ENCODE results near the gene PLEKHD1.

The PLEKHD1 gene

GRCh38 chr14:69484444-69485314 is at the start of gene PLEKHD1:
PLEKHD1 (plus strand) TSS chr14:69484728; CDS start chr14:69484966, 238 bp downstream.
- Histone ChIP-seq H3K4me1 (ENCODE audit: control insufficient read depth, low read length) (peaks cover 6% of the 10 kb centered on the region; the same call in 1 of the 2 replicates), H3K4me3 (ENCODE audit: low read length) (no peak within 1 kb of the TSS), H3K79me2 (ENCODE audit: control insufficient read depth, low read length) (no peaks in the 10 kb centered on the region), H3K4me2 (ENCODE audit: low read length) (no peak within 1 kb of the TSS), H3K27me3 (ENCODE audit: control insufficient read depth, low read length) (peaks cover 10% of the 10 kb centered on the region), H3K36me3 (ENCODE audit: control insufficient read depth, low read length) (no peaks in the 10 kb centered on the region), H4K20me1 (ENCODE audit: control insufficient read depth, insufficient read depth, low read depth, low read length) (0 out of 2 replicates have a peak, but pooled peaks cover 4% of the 10 kb centered on the region), H3K9me3 (ENCODE audit: control insufficient read depth, insufficient read depth, low read length) (no peaks in the 10 kb centered on the region), H3K27ac (ENCODE audit: low read depth, low read length) (no peak within 1 kb of the TSS), H3F3A (ENCODE audit: control insufficient read depth, insufficient read depth) (no peaks in the 10 kb centered on the region), H3K9me2 (replicated peaks; ENCODE audit: control insufficient read depth, low read length) (no peaks in the 10 kb centered on the region)
- TF ChIP-seq, protein P1, sequence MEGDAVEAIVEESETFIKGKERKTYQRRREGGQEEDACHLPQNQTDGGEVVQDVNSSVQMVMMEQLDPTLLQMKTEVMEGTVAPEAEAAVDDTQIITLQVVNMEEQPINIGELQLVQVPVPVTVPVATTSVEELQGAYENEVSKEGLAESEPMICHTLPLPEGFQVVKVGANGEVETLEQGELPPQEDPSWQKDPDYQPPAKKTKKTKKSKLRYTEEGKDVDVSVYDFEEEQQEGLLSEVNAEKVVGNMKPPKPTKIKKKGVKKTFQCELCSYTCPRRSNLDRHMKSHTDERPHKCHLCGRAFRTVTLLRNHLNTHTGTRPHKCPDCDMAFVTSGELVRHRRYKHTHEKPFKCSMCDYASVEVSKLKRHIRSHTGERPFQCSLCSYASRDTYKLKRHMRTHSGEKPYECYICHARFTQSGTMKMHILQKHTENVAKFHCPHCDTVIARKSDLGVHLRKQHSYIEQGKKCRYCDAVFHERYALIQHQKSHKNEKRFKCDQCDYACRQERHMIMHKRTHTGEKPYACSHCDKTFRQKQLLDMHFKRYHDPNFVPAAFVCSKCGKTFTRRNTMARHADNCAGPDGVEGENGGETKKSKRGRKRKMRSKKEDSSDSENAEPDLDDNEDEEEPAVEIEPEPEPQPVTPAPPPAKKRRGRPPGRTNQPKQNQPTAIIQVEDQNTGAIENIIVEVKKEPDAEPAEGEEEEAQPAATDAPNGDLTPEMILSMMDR (IDR thresholded peaks at IDR 0.05; ENCODE audit: low read depth, low read length, poor library complexity, severe bottlenecking): no peak
- TF ChIP-seq EZH2phosphoT487 (IDR thresholded peaks at IDR 0.05; ENCODE audit: borderline replicate concordance, low read length): no peak

GRCh38 chr14:69439521-69440270 is 44.8 kb upstream of the PLEKHD1 start:
- H3K27me3 ChIP-seq (ENCODE audit: control insufficient read depth, low read length): no peaks in the 10 kb centered on the region
- no peak overlapping the region for H3K4me2 ChIP-seq (ENCODE audit: low read length)
- TF ChIP-seq EZH2phosphoT487 (IDR thresholded peaks at IDR 0.05; ENCODE audit: borderline replicate concordance, low read length): no peak
- TF ChIP-seq, protein P1 (IDR thresholded peaks at IDR 0.05; ENCODE audit: low read depth, low read length, poor library complexity, severe bottlenecking): no peak
- H3K4me1 ChIP-seq (ENCODE audit: control insufficient read depth, low read length): peaks cover 17% of the 10 kb centered on the region
- H3K9me2 ChIP-seq (replicated peaks; ENCODE audit: control insufficient read depth, low read length): no peaks in the 10 kb centered on the region
- no peak overlapping the region for H3K4me3 ChIP-seq (ENCODE audit: low read length)
- no peak overlapping the region for H3K27ac ChIP-seq (ENCODE audit: low read depth, low read length)
- H3K9me3 ChIP-seq (ENCODE audit: control insufficient read depth, insufficient read depth, low read length): no peaks in the 10 kb centered on the region
- peaks cover 2% of the 10 kb centered on the region for H4K20me1 ChIP-seq (ENCODE audit: control insufficient read depth, insufficient read depth, low read depth, low read length)
- H3F3A ChIP-seq (ENCODE audit: control insufficient read depth, insufficient read depth): no peaks in the 10 kb centered on the region
- peaks cover 23% of the 10 kb centered on the region for H3K36me3 ChIP-seq (ENCODE audit: control insufficient read depth, low read length)
- H3K79me2 ChIP-seq (ENCODE audit: control insufficient read depth, low read length): peaks cover 26% of the 10 kb centered on the region

DNA sequence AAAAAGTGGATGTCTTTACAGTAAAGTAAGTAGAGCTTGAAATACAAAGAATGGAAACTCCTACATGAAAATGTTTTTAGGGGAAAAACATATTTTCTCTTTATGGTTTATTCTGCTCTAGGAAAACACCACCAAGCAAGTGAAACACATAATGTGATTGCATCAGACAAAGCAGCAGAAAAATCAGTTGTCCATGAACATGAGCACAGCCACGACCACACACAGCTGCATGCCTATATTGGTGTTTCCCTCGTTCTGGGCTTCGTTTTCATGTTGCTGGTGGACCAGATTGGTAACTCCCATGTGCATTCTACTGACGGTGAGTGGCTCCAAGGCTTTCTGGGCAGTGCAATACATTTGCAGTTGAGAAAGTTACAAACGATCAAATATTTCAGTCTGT is 42.6 kb upstream of the PLEKHD1 start:
- Histone ChIP-seq H3K9me3 (ENCODE audit: control insufficient read depth, insufficient read depth, low read length) (no peaks in the 10 kb centered on the region), H4K20me1 (ENCODE audit: control insufficient read depth, insufficient read depth, low read depth, low read length) (no peaks in the 10 kb centered on the region), H3K27ac (ENCODE audit: low read depth, low read length) (no peak overlapping the region), H3K4me2 (ENCODE audit: low read length) (peak overlapping the region; percentile 20; the same call in 1 of the 2 replicates), H3F3A (ENCODE audit: control insufficient read depth, insufficient read depth) (no peaks in the 10 kb centered on the region), H3K36me3 (ENCODE audit: control insufficient read depth, low read length) (peaks cover 23% of the 10 kb centered on the region), H3K27me3 (ENCODE audit: control insufficient read depth, low read length) (no peaks in the 10 kb centered on the region), H3K79me2 (ENCODE audit: control insufficient read depth, low read length) (peaks cover 6% of the 10 kb centered on the region; the same call in 1 of the 2 replicates), H3K4me3 (ENCODE audit: low read length) (no peak overlapping the region), H3K9me2 (replicated peaks; ENCODE audit: control insufficient read depth, low read length) (no peaks in the 10 kb centered on the region), H3K4me1 (ENCODE audit: control insufficient read depth, low read length) (peaks cover 10% of the 10 kb centered on the region)
- TF ChIP-seq, protein P1 (IDR thresholded peaks at IDR 0.05; ENCODE audit: low read depth, low read length, poor library complexity, severe bottlenecking): no peak
- no peak for TF ChIP-seq EZH2phosphoT487 (IDR thresholded peaks at IDR 0.05; ENCODE audit: borderline replicate concordance, low read length)
